Type B pancreatic cell (in vitro differentiated cells): ENCODE results near the gene C9orf72. TPM values are rescaled to one million over a fixed set of nuclear protein-coding genes. Genes with fewer than 3 reads are reported as not detected.

Experiments used
- DNase-seq: peaks from one replicate; pipeline ENCODE4 v3.0.0; 2021; ENCODE audit warnings: mixed read lengths; ENCODE audit not compliant: unreplicated experiment; ENCODE audit errors: extremely low spot score
- H3K27ac Mint-ChIP-seq: 2 replicates; pipeline ENCODE4 v1.8.0; 2021; ENCODE audit warnings: mild to moderate bottlenecking, mixed read lengths
- H3K27me3 Mint-ChIP-seq: 2 replicates; pipeline ENCODE4 v1.8.0; 2021; ENCODE audit warnings: mixed read lengths
- H3K36me3 Mint-ChIP-seq: 2 replicates; pipeline ENCODE4 v1.8.0; 2021; ENCODE audit warnings: mixed read lengths
- H3K4me1 Mint-ChIP-seq: one replicate; pipeline ENCODE4 v1.8.0; 2021; ENCODE audit warnings: mixed read lengths; ENCODE audit not compliant: unreplicated experiment
- H3K4me3 Mint-ChIP-seq: 2 replicates; pipeline ENCODE4 v1.8.0; 2021; ENCODE audit warnings: mild to moderate bottlenecking, mixed read lengths
- H3K9me3 Mint-ChIP-seq: 2 replicates; pipeline ENCODE4 v1.8.0; 2021; ENCODE audit warnings: mixed read lengths
- CTCF ChIP-seq: fragments of 200-600 bp; sonication (generic); conservative IDR thresholded peaks from 2 replicates; pipeline ENCODE4 v1.5.0; 2021; ENCODE audit warnings: antibody characterized with exemption, mild to moderate bottlenecking
- total RNA-seq: library from RNA; stranded (reverse); gene quantifications from 2 replicates; pipeline ENCODE4 v1.2.1, GENCODE V29; 2021; ENCODE audit warnings: low replicate concordance

Gene C9orf72
- total RNA-seq, 1 donor from 2014 or later: 18.7 TPM

- no peak for DNase-seq
- H3K9me3 Mint-ChIP-seq: peaks cover 5% of the 10 kb centered on the region
- no peaks in the 10 kb centered on the region for H3K27me3 Mint-ChIP-seq
- no peak overlapping the region for H3K27ac Mint-ChIP-seq
- peaks cover 5% of the 10 kb centered on the region for H3K4me1 Mint-ChIP-seq
- H3K4me3 Mint-ChIP-seq: no peak overlapping the region
- no peak for TF ChIP-seq CTCF
- H3K36me3 Mint-ChIP-seq: no peaks in the 10 kb centered on the region
Measured at GRCh38 chr9:27589462-27589861, 16.2 kb upstream of the C9orf72 start.

GRCh38 chr9:27586304-27586703 is 13.0 kb upstream of the C9orf72 start:
- Mint-ChIP-seq H3K36me3 (no peaks in the 10 kb centered on the region), H3K9me3 (peaks cover 5% of the 10 kb centered on the region), H3K27me3 (no peaks in the 10 kb centered on the region), H3K4me1 (peaks cover 5% of the 10 kb centered on the region), H3K4me3 (no peak overlapping the region), H3K27ac (no peak overlapping the region)
- TF ChIP-seq CTCF: no peak
- DNase-seq: no peak

GRCh38 chr9:27584931-27585330 is 11.7 kb upstream of the C9orf72 start:
- DNase-seq: no peak
- no peaks in the 10 kb centered on the region for H3K27me3 Mint-ChIP-seq
- no peaks in the 10 kb centered on the region for H3K36me3 Mint-ChIP-seq
- peaks cover 5% of the 10 kb centered on the region for H3K9me3 Mint-ChIP-seq
- H3K27ac Mint-ChIP-seq: no peak overlapping the region
- no peak for TF ChIP-seq CTCF
- no peak overlapping the region for H3K4me3 Mint-ChIP-seq
- peaks cover 5% of the 10 kb centered on the region for H3K4me1 Mint-ChIP-seq

- H3K27ac Mint-ChIP-seq: no peak overlapping the region
- no peak overlapping the region for H3K4me3 Mint-ChIP-seq
- DNase-seq: no peak
- TF ChIP-seq CTCF: no peak
- H3K36me3 Mint-ChIP-seq: no peaks in the 10 kb centered on the region
- H3K27me3 Mint-ChIP-seq: no peaks in the 10 kb centered on the region
- no peaks in the 10 kb centered on the region for H3K9me3 Mint-ChIP-seq
- no peaks in the 10 kb centered on the region for H3K4me1 Mint-ChIP-seq
Measured at GRCh38 chr9:27582794-27583193, 9.5 kb upstream of the C9orf72 start.

GRCh38 chr9:27581826-27582225 is 8.5 kb upstream of the C9orf72 start:
- no peaks in the 10 kb centered on the region for H3K36me3 Mint-ChIP-seq

More at GRCh38 chr9:27581826-27582225, 8.5 kb upstream of the C9orf72 start:
- Mint-ChIP-seq H3K4me1 (no peaks in the 10 kb centered on the region), H3K4me3 (no peak overlapping the region), H3K9me3 (no peaks in the 10 kb centered on the region), H3K27me3 (no peaks in the 10 kb centered on the region), H3K27ac (no peak overlapping the region)
- TF ChIP-seq CTCF: no peak
- DNase-seq: no peak
